SKM-1 (cell line): ENCODE data around the gene GRIK5.
"Not testable (repeated sequence)": the region's sequence is repeated elsewhere in the genome, so short reads cannot be mapped to it uniquely, and the experiment has no call there.

ENCODE experiments used
- DNase-seq: peaks from one replicate; lab custom pipeline; 2025; ENCODE audit not compliant: unreplicated experiment; lab: John Stamatoyannopoulos, UW

Gene GRIK5

DNA sequence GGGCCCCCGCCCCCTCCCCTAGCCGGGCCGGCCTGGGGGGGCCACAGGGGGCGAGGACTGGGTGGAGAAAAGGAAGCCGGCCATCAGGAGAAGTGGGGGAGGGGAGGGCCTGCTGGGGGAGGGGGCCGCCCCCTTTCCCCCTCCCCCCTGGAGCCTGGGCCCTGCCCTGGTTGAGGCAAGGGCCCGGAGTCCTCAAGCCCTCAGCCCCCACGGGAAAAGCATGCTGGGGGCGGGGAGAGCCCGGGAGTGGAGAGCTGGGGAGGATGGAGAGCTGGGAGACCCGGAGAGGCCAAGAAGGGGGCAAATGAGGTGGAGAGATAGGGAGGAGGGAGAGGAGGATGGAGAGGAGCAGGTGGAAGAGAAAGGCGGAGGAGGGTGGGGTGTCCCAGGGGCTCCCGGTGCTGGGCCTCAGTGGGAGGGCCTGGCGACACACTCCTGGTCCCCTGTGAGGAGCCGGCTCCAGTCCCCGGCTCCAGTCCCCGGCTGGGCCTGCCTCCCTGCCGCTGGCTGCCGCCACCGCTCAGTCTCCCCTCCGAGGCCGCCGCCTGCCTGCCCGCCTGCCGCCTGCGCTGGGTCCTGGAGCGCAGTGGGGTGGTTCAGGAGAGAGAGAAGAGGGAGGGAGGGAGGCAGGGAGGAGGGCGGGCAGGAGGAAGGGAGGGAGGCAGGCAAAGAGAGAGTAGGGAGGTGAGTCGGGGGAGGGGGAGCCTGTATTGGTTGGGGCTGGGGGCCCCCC, at the start of gene GRIK5:
GRIK5 (minus strand) TSS at position 588 of the 733 bp plus-strand sequence. CDS start 4,436 bp downstream, outside the sequence.
- DNase-seq, result no peak

DNA sequence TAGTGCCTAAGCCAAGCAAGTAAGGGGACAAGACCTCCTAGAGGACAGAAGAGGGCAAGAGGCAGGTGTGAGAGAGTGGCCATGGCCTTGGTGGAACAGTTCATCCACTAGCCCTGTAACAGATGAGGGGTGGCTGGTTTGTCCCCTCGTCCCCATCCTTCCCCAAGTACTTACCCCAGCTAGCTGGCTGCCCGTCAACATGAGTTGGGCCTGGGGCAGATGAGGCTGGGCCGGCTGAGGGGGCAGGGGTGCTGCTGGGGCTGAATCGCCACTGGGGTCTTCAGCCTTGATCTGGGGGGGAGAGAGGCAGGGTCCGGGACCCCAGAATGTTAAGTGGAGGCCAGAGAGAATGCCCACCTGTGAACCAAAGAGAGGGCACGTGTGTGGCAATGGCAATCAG, 47.1 kb upstream of the GRIK5 start:
- DNase-seq, result no peak

- no peak for DNase-seq
These were observed 46.5 kb upstream of the GRIK5 start for GRCh38 chr19:42116308-42117075.

DNA sequence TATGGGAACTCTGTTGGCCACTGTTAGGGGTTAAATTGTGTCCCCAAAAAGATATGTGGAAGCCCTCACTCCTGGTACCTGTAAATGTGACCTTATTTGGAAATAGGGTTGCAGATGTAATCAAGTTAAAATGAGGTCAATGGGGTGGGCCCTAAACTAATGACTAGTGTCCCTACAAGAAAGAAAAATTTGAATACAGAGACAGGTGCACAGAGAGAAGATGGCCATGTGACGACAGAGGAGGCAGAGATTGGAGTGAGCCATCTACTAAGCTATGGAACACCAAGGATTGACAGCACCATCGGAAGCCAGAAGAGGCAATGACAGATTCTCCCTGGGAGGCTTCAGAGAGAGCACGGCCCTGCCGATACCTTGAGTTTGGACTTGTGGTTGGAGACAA, 45.7 kb upstream of the GRIK5 start:
- DNase-seq, result no peak

- no peak for DNase-seq
These were observed 45.2 kb upstream of the GRIK5 start for GRCh38 chr19:42115219-42115618.

DNA sequence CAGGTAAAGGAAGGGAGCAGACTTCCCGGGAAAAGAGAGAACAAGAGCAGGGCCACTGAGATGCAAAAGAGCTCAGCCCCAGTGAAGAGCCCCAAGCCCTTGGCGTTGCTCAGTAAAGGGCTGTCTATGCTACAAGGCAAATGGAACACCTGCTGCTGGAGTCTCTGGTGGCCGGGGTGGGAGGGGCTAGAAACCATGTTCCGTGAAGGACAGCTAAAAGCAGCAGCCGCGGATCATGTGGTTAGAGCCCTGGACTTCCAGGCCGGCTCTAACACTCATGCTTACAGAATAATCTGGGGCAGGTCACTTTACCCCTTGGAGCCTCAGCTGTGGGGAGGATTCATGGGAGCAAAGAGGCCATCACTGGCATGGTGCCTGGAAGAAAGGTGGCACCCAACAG, 44.4 kb upstream of the GRIK5 start:
- DNase-seq, result no peak

DNA sequence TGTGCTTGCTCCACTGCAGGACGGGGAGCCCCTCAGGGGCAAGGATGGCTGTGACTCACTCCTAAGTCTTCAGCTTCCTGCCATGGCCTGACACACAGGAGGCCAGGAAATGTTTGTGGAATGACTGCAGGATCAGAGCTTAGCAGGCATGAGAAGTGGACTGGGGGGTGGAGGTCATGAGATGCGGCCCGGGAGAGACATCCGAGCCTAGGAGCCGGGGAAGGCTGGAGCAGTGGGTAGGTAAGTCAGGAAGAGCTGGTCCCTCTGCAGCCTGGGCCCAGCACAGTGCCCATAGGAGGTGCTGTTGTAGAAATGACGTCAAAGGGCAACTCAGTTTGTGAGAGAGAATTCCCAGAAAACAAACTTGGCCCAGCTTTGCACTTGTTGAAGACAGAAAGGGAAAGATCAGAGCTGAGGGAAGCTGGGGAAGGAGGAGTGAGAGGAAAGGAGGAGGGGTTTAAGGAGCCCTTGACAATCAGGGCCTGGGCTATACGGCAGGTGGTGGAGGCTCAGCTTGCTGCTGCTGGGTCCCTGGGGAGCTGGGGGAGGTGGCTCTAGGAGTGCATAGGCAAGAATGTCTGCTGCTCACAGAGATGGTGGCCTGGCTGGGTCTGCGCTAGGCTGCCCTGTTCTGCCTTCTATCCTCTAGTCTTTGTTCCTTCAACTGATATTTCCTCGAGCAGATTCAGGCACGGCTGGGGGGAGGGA, 43.8 kb upstream of the GRIK5 start:
- DNase-seq, result no peak

- no peak for DNase-seq
These were observed 41.8 kb upstream of the GRIK5 start for GRCh38 chr19:42111811-42112210.

DNA sequence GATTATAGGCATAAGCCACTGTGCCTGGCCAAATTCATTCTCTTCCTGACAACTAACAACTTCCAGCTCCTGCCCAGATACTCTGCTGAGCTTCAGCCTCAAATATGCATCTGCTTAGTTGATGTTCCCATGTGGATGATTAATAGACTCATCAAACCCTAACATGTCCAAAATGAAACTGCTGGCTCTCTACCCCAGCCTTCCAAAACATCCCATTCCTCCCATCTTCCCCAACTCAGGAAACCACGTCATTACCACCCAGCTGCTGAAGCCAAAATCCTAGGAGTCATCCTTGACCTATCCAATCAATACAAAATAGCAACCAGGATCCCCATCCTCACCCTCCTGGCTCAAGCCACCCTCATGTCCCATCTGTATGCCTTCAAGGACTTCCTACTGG, 41.4 kb upstream of the GRIK5 start:
- no peak for DNase-seq

DNA sequence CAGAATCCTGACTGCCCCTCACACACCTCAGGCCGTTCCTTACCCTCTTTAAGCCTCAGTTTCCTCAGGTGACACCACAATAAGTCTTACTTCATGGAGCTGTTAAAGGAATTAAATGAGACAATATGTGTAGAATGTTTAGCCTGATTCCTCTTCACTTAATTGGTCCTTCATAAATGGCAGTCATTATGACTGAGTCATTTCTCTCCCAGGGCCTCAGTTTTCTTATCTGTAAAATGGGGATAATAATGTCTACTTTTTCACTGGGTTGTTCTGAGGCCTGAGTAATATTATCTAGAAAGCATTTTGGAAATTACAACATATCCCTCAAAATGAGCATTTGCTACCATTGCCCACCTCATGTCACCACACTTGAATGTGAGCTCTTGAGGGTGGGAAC, 40.7 kb upstream of the GRIK5 start:
- DNase-seq, result no peak

DNA sequence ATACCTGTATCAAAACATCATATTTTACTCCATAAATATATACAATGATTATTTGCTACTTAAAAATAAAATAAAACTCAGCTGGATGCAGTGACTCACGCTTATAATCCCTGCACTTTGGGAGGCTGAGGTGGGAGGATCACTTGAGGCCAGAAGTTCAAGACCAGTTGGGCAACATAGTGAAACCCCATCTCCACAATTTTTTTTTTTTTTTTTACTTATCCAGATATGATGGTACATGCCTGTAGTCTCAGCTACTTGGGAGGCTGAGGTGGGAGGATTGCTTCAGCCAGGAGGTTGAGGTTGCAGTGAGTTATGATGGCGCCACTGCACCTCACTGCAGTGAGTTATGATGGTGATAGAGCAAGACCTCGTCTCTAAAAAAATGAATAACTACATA, 39.9 kb upstream of the GRIK5 start:
- no peak for DNase-seq

DNA sequence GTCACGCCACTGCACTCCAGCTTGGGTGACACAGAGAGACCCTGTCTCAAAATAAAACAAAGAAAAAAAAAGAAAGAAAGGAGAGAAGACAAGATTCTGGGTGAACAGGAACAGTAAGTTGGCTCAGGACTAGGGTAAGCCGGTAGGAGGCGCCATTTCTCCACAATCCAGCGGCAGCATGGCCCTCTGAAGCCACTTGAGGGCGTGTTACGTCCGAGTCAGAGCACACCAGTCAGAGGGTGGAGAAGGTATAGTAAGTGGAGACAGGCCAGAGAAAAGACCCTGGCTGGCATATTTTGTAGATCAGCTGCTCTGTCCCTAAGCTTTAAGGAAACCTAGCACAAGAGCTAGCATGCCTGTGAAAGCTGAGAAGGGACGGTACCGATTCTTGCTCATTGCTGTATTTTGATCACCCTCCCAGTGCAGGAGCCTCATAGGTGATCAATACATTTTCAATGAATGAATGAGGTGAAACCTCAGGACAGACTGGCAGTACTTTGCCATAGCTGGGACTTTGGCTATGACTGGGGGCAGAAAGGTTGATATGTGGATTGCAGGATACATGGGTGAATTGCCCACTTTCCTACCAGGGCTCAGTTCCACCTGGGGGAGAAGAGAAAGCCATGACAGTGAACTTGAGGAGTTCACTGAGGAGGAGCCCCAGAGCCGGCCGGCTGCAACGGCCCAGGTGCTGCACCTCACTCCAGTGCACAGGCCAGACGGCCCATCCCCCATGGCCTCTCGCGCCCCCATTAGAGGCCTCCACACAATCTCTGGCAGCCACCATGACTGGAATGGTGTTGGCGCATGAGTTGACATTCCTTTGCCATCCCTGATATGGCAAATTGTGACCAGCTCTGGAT, 38.8 kb upstream of the GRIK5 start:
- DNase-seq, result no peak

- no peak for DNase-seq
These were observed 35.4 kb upstream of the GRIK5 start for GRCh38 chr19:42105368-42105767.

- DNase-seq, result no peak
These were observed 32.9 kb upstream of the GRIK5 start for GRCh38 chr19:42102877-42103276.

DNA sequence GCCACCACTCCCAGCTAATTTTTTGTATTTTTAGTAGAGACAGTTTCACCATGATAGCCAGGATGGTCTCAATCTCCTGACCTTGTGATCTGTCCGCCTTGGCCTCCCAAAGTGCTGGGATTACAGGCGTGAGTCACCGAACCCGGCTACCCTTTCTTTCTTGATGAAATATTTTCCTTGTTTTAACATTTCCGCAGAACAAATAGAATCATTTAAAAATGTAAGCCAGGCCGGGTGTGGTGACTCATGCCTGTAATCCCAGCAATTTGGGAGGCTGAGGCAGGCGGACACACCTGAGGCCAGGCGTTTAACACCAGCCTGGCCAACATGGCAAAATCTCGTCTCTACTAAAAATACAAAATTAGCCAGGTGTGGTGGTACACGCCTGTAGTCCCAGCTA, 30.2 kb upstream of the GRIK5 start:
- not testable (repeated sequence) for DNase-seq

GRCh38 chr19:42099336-42099925, 29.4 kb upstream of the GRIK5 start:
- DNase-seq, result no peak

- no peak for DNase-seq
These were observed 28.8 kb upstream of the GRIK5 start for GRCh38 chr19:42098781-42099180.

DNA sequence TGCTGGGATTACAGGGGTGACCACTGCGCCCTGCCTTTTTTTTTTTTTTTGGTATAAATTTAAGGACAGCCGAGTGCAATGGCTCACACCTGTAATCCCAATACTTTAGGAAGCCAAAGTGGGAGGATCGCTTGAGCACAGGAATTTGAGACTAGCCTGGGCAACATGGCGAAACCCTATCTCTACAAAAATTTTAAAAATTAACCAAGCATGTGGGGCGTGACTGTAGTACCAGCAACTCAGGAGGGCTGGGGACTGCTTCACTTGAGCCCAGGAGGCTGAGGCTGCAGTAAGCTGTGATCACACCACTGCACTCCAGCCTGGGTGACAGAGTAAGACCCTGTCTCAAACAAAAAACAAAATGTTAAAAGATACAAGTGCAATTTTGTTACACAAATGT, 27.5 kb upstream of the GRIK5 start:
- no peak for DNase-seq

DNA sequence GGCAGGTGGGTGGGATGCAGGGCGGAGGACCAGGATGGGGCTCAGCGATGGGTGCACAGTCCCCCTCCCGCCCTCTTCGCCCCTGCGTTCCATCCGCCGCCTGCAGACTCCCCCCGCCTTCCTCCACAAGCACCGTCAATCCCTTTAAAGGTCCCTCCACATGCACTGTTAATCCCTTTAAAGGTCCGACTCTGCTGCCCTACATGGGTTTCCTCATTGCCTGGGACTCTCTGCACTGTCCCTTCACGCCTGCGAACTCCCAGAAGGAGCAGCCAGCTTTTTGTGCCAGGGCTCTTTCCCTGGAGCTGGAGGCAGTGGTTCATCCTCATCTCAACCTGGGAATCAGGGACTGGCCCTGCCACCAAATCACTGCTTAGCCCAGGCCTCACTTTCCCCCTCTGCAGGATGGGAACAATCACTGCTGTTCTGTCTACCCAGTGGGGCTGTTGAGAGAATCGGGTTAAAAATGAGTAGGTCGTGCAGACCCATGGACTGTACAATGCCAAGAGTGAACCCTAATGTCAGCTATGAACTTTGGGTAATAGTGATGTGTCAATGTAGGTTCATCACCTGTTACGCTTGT, 26.3 kb upstream of the GRIK5 start:
- no peak for DNase-seq

DNA sequence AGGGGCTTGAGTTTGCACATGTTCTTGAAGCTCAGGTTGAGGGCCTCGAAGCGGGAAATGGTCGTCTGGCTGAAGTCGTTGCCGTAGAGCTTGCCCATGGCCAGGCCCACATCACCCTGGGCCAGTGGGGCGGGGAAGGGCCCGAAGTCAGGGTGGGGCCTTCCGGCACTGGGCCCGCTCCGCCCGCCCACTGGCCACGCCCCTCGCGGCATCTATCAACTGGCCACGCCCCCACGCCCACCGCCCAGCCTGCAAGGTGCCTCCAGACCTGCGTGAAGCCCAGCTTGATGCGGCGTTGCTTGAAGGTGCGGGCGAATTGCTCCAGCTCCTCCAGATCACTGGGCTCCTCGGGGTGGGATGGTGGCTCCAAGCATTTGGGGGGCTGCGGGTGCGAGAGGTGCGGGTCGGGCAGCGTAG, 25.8 kb upstream of the GRIK5 start:
- DNase-seq, result no peak
